Activated T-cell treated with anti-CD3 and anti-CD28 coated beads, Interleukin-2, amount 50 U/mL, for 4 hours (primary cell): ENCODE results near the gene PRUNE1. TPM values are rescaled to one million over a fixed set of nuclear protein-coding genes. Genes with fewer than 3 reads are reported as not detected.

Experiments
- ATAC-seq, 2 donors: fragments of 200-7000 bp; cut with Tn5 transposase; one replicate each; pipeline ENCODE4 v1.10.0; 2021
- DNase-seq: peaks from one replicate; pipeline ENCODE4 v3.0.0-alpha.2; 2020
- H3K27me3 Mint-ChIP-seq: one replicate; pipeline ENCODE4 v1.8.0; 2021; ENCODE audit warnings: low read depth, mixed read lengths
- H3K36me3 Mint-ChIP-seq: one replicate; pipeline ENCODE4 v1.8.0; 2022; ENCODE audit warnings: mixed read lengths; ENCODE audit not compliant: insufficient read depth
- H3K4me1 Mint-ChIP-seq: one replicate; pipeline ENCODE4 v1.8.0; 2021; ENCODE audit warnings: low read depth, mixed read lengths
- H3K4me3 Mint-ChIP-seq: one replicate; pipeline ENCODE4 v1.8.0; 2021; ENCODE audit warnings: mild to moderate bottlenecking, moderate library complexity, mixed read lengths
- H3K9me3 Mint-ChIP-seq: one replicate; pipeline ENCODE4 v1.8.0; 2021; ENCODE audit warnings: mixed read lengths
- total RNA-seq, 3 donors: library from RNA; stranded (reverse); gene quantifications; one replicate each; pipeline ENCODE4 v1.2.1, GENCODE V29; 2021

Gene PRUNE1
- total RNA-seq, 3 donors from 2014 or later, result 11.0 to 13.7 (median 11.9) TPM

DNA sequence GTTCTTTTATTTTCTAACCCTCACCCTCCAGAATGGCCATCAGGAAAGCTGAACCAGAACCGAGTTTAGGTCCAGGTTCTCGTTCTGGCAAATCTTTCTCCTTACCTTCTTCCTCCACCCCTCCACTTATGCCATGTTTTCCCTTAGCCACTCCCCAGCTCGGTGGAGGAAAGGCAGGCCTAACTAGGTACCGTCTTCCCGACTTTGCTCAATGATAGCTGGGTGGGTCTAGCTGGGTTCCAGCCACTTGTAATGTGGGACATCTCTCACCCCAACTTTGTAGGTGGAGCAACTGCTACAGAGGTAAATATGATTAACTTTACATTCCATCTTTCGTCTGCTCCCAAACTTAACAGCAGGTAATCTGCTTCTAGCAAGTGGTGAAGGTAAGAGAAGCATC is 28.8 kb downstream of the PRUNE1 start:
- no peak for DNase-seq
- Mint-ChIP-seq H3K4me1 (peaks cover 11% of the 10 kb centered on the region), H3K4me3 (no peak overlapping the region), H3K27me3 (no peaks in the 10 kb centered on the region), H3K9me3 (no peaks in the 10 kb centered on the region), H3K36me3 (peaks cover 18% of the 10 kb centered on the region)
- no peak for ATAC-seq

- no peak overlapping the region for H3K4me3 Mint-ChIP-seq
- ATAC-seq (no peak), DNase-seq (no peak)
- peaks cover 22% of the 10 kb centered on the region for H3K4me1 Mint-ChIP-seq
- no peaks in the 10 kb centered on the region for H3K27me3 Mint-ChIP-seq
- H3K9me3 Mint-ChIP-seq, result no peaks in the 10 kb centered on the region
- peaks cover 12% of the 10 kb centered on the region for H3K36me3 Mint-ChIP-seq
Observed at GRCh38 chr1:151039521-151039920, 31.3 kb downstream of the PRUNE1 start.

GRCh38 chr1:151043163-151043562 is 34.9 kb downstream of the PRUNE1 start:
- Mint-ChIP-seq H3K36me3 (peaks cover 1% of the 10 kb centered on the region), H3K4me3 (no peak overlapping the region), H3K27me3 (no peaks in the 10 kb centered on the region), H3K9me3 (no peaks in the 10 kb centered on the region), H3K4me1 (peaks cover 34% of the 10 kb centered on the region)
- DNase-seq (no peak), ATAC-seq (no peak)

GRCh38 chr1:151047591-151047924 is 39.3 kb downstream of the PRUNE1 start, which contains the start of gene C1orf56:
Gene C1orf56, plus strand, starts transcription at chr1:151047751. Its CDS starts 97 bp downstream, at chr1:151047848.
- Mint-ChIP-seq H3K9me3 (no peaks in the 10 kb centered on the region), H3K4me3 (peak within 1 kb of the TSS; percentile 87), H3K36me3 (peaks cover 12% of the 10 kb centered on the region), H3K4me1 (peaks cover 54% of the 10 kb centered on the region), H3K27me3 (no peaks in the 10 kb centered on the region)
- DNase-seq, result peak; percentile 38
- peak; percentile 80 to 86 for ATAC-seq

- ATAC-seq, result peak; percentile 67 to 72
- Mint-ChIP-seq H3K4me1 (peaks cover 53% of the 10 kb centered on the region), H3K4me3 (peak overlapping the region; percentile 87), H3K27me3 (no peaks in the 10 kb centered on the region), H3K36me3 (peaks cover 14% of the 10 kb centered on the region), H3K9me3 (no peaks in the 10 kb centered on the region)
- DNase-seq, result peak; percentile 40
Observed at GRCh38 chr1:151047925-151048644, 39.8 kb downstream of the PRUNE1 start.

DNA sequence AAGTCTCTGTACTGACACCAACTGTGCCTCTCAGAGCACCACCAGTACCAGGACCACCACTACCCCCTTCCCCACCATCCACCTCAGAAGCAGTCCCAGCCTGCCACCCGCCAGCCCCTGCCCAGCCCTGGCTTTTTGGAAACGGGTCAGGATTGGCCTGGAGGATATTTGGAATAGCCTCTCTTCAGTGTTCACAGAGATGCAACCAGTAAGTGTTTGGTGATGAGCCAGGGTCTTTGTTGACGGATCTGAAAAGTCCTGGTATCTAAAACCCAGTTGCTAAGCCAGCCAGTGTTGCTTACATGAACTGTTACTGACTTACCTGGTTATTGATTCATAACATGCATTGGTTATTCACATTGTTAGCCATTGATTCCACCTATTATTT is 40.4 kb downstream of the PRUNE1 start:
- no peak for ATAC-seq
- no peaks in the 10 kb centered on the region for H3K27me3 Mint-ChIP-seq
- H3K4me3 Mint-ChIP-seq, result peak overlapping the region; percentile 87

DNA sequence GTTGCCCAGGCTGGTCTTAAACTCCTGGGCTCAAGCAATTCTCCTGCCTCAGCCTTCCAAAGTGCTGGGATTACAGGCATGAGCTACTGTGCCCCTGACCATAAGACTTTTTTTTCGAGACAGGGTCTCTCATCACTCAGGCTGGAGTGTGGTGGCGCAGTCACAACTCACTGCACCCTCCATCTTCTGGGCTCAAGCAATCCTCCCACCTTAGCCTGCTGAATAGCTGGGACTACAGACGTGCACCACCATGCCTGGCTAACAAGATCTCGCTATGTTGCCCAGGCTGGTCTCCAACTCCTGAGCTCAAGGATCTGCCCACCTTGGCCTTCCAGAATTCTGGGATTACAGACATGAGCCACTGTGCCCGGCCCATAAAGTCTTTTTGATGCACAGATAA is 41.2 kb downstream of the PRUNE1 start:
- H3K9me3 Mint-ChIP-seq, result no peaks in the 10 kb centered on the region
- no peaks in the 10 kb centered on the region for H3K27me3 Mint-ChIP-seq
- H3K4me1 Mint-ChIP-seq, result peaks cover 57% of the 10 kb centered on the region
- peak overlapping the region; percentile 8 for H3K4me3 Mint-ChIP-seq
- peaks cover 17% of the 10 kb centered on the region for H3K36me3 Mint-ChIP-seq
- DNase-seq (no peak), ATAC-seq (no peak)

More for the DNA sequence above, 40.4 kb downstream of the PRUNE1 start:
- no peaks in the 10 kb centered on the region for H3K9me3 Mint-ChIP-seq
- peaks cover 53% of the 10 kb centered on the region for H3K4me1 Mint-ChIP-seq
- peaks cover 12% of the 10 kb centered on the region for H3K36me3 Mint-ChIP-seq
- DNase-seq, result no peak

DNA sequence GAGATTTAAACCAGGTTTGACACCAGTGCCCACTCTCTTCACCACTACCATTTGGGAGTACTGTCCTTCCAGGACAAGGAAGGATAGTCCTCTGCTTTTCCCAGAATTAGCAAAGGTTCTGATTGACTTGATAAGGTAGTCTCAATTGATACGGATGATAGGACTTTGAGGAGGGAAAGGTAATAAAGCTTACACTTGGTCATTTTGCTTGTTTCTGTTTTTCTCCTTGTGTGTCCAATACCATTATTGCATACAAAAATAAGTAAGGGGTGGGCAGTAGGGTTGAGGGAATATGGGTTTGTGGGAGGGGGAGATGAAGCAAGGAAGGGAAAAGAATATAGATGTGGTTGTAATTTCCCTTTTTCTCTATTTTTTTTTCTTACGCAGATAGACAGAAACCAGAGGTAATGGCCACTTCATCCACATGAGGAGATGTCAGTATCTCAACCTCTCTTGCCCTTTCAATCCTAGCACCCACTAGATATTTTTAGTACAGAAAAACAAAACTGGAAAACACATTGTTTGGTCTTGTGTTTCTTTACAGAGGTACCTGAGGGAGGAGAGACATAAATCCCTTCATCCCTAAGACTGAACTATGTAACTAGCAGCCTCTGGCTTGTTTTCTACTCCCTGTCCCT is 41.9 kb downstream of the PRUNE1 start:
- no peak for DNase-seq
- ATAC-seq, result no peak
- H3K9me3 Mint-ChIP-seq, result no peaks in the 10 kb centered on the region
- peaks cover 23% of the 10 kb centered on the region for H3K36me3 Mint-ChIP-seq
- no peak overlapping the region for H3K4me3 Mint-ChIP-seq
- peaks cover 64% of the 10 kb centered on the region for H3K4me1 Mint-ChIP-seq
- no peaks in the 10 kb centered on the region for H3K27me3 Mint-ChIP-seq

DNA sequence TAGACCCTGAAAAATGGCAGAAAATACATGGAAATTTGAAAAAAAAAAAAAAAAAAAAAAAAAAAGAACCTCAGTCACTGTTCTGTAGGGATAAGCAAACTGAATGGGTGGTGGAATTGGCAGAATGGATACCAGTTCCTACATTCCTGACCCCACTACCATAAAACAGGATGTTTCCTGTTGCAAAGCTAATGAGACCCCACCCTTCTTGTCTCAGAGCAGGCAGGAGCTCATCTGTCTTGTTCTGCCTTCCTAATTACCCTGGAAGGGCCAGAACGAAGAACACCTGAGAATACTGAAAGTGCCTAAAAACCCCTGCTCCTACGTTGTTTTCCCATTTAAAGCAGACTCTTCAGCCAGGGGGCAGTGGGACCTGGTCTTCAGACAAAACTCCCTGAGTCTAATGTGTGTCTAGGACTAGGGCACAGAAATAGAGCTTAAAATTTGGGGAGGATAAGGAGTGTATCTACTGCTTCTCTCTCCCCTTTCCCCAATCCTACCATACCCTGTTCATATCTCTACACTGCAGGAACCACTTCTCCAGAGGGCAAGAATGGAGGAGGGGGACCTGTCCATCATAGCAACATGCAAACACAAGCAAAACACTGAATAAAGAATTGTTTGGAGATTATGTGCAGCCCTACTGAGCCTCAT is 43.2 kb downstream of the PRUNE1 start:
- H3K4me3 Mint-ChIP-seq, result no peak overlapping the region
- H3K36me3 Mint-ChIP-seq, result peaks cover 34% of the 10 kb centered on the region

GRCh38 chr1:151054971-151055547 is 46.8 kb downstream of the PRUNE1 start:
- no peaks in the 10 kb centered on the region for H3K9me3 Mint-ChIP-seq
- peak overlapping the region; percentile 99 for H3K4me3 Mint-ChIP-seq
- no peak for ATAC-seq
- DNase-seq, result no peak
- no peaks in the 10 kb centered on the region for H3K27me3 Mint-ChIP-seq
- peaks cover 48% of the 10 kb centered on the region for H3K36me3 Mint-ChIP-seq
- peaks cover 65% of the 10 kb centered on the region for H3K4me1 Mint-ChIP-seq

More for the DNA sequence above, 43.2 kb downstream of the PRUNE1 start:
- DNase-seq (no peak), ATAC-seq (no peak)
- Mint-ChIP-seq H3K27me3 (no peaks in the 10 kb centered on the region), H3K4me1 (peaks cover 69% of the 10 kb centered on the region), H3K9me3 (no peaks in the 10 kb centered on the region)

GRCh38 chr1:151055581-151055980 is 47.3 kb downstream of the PRUNE1 start:
- ATAC-seq (no peak), DNase-seq (no peak)
- Mint-ChIP-seq H3K27me3 (no peaks in the 10 kb centered on the region), H3K9me3 (no peaks in the 10 kb centered on the region), H3K4me1 (peaks cover 70% of the 10 kb centered on the region), H3K36me3 (peaks cover 48% of the 10 kb centered on the region), H3K4me3 (peak overlapping the region; percentile 99)

- H3K4me1 Mint-ChIP-seq, result peaks cover 71% of the 10 kb centered on the region
- H3K4me3 Mint-ChIP-seq, result peak overlapping the region; percentile 99
- H3K36me3 Mint-ChIP-seq, result peaks cover 45% of the 10 kb centered on the region
- peak in 1 of 2 donors; percentile 19 for ATAC-seq
- H3K27me3 Mint-ChIP-seq, result no peaks in the 10 kb centered on the region
- DNase-seq, result no peak
- H3K9me3 Mint-ChIP-seq, result no peaks in the 10 kb centered on the region
Observed at GRCh38 chr1:151056149-151056548, 47.9 kb downstream of the PRUNE1 start.

DNA sequence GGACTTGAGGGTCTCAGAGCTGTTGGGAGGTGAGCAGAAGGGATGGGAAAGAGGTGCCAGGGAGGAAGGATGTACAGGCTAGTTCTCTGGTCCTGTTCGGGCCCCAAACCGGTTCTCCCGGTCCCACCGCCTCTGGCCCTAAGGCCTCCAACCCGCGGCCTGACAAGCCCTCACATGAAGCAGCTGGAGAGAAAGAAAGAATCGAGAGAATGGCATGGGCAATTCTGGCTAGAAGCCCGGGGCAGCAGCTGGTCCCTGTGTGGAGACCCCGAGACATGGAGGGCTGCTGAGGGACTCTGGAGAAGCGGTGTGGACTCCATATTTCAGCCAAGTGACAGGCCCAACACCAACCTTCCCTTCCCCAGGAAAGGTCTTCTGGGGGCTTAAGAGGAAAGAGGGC is 50.4 kb downstream of the PRUNE1 start:
- ATAC-seq (no peak), DNase-seq (no peak)
- no peaks in the 10 kb centered on the region for H3K9me3 Mint-ChIP-seq
- H3K4me1 Mint-ChIP-seq, result peaks cover 54% of the 10 kb centered on the region
- no peaks in the 10 kb centered on the region for H3K27me3 Mint-ChIP-seq
- peaks cover 35% of the 10 kb centered on the region for H3K36me3 Mint-ChIP-seq
- H3K4me3 Mint-ChIP-seq, result peak overlapping the region; percentile 99
